GM12878 (cell line): Measurements from ENCODE around the gene RERE. TPM values are rescaled to one million over a fixed set of nuclear protein-coding genes. Genes with fewer than 3 reads are reported as not detected.

Source experiments
- ATAC-seq: fragments of 200-7000 bp; cut with Tn5 transposase; 3 replicates; pipeline ENCODE4 v1.9.1; 2020; ENCODE audit warnings: mild to moderate bottlenecking, moderate library complexity
- BruUV-seq: library from RNA; stranded (reverse); fragments of 400-500 nt; replicated peaks from 2 replicates; lab custom pipeline; 2021; lab: Mats Ljungman, UMichigan
- CTCF ChIA-PET: fragments of 300-600 bp; sonication (Branson Sonifier 250); formaldehyde crosslinking; extraction: SDS; loops from one replicate; lab custom pipeline; 2021; ENCODE audit warnings: inconsistent platforms; lab: Yijun Ruan, JAX
- POLR2A ChIA-PET: fragments of 350-600 bp; formaldehyde crosslinking; extraction: SDS; loops from one replicate; lab custom pipeline; 2021; ENCODE audit warnings: inconsistent platforms; lab: Charles Lee
- RAD21 ChIA-PET: fragments of 300-600 bp; sonication (Branson Sonifier 250); formaldehyde crosslinking; loops from one replicate; lab custom pipeline; 2023; ENCODE audit warnings: antibody characterized with exemption; ENCODE audit not compliant: unreplicated experiment; lab: Charles Lee
- SMC1A ChIA-PET: fragments of 300-600 bp; sonication (Branson Sonifier 250); formaldehyde crosslinking; loops from one replicate; lab custom pipeline; 2023; ENCODE audit not compliant: unreplicated experiment, uncharacterized antibody; lab: Charles Lee
- DNase-seq: peaks from one replicate; pipeline ENCODE4 v3.0.0-alpha.2; 2011; ENCODE audit warnings: low read depth, low spot score
- FAIRE-seq: peaks from 3 replicates; lab custom pipeline; 2011; peaks lifted over from hg19 to GRCh38; lab: Jason Lieb, UNC
- H2AFZ ChIP-seq: 2 replicates; pipeline ENCODE4 v1.6.0; 2011; ENCODE audit warnings: low read depth, low read length, control low read depth; ENCODE audit not compliant: control insufficient read depth
- H3K27ac ChIP-seq: 2 replicates; pipeline ENCODE4 v1.5.1; 2011; ENCODE audit warnings: control low read depth; ENCODE audit not compliant: control insufficient read depth, insufficient read depth
- H3K27me3 ChIP-seq, 2 experiments: replicated peaks in 1 of 2; 2 replicates each; pipeline versions ENCODE4 v1.6.0 to v1.6.1; 2011; ENCODE audit warnings: low read length in 1 of 2; ENCODE audit not compliant: control insufficient read depth in 2 of 2, insufficient read depth in 2 of 2
- H3K36me3 ChIP-seq, 2 experiments: 2 replicates each; pipeline ENCODE4 v1.5.1; 2011; ENCODE audit warnings: low read length in 1 of 2; ENCODE audit not compliant: control insufficient read depth in 2 of 2, insufficient read depth in 2 of 2
- H3K4me1 ChIP-seq: 2 replicates; pipeline ENCODE4 v1.6.1; 2011; ENCODE audit warnings: mild to moderate bottlenecking, low read length, moderate library complexity, mixed read lengths; ENCODE audit not compliant: control insufficient read depth, insufficient read depth
- H3K4me2 ChIP-seq: 2 replicates; pipeline ENCODE4 v1.6.0; 2011; ENCODE audit warnings: control low read depth; ENCODE audit not compliant: control insufficient read depth, insufficient read depth
- H3K4me3 ChIP-seq: fragments of 200-600 bp; sonication (generic); 2 replicates; pipeline ENCODE4 v1.5.1; 2016
- H3K79me2 ChIP-seq: 2 replicates; pipeline ENCODE4 v1.6.0; 2011; ENCODE audit warnings: low read length; ENCODE audit not compliant: control insufficient read depth, insufficient read depth
- H3K9ac ChIP-seq: 2 replicates; pipeline ENCODE4 v1.8.0; 2011; ENCODE audit warnings: low read length, control low read depth, mixed read lengths; ENCODE audit not compliant: control insufficient read depth, insufficient read depth
- H3K9me3 ChIP-seq: replicated peaks from 3 replicates; pipeline ENCODE4 v1.5.1; 2011; ENCODE audit warnings: mild to moderate bottlenecking, low read length; ENCODE audit not compliant: control insufficient read depth, insufficient read depth
- H4K20me1 ChIP-seq: 2 replicates; pipeline ENCODE4 v1.6.0; 2011; ENCODE audit not compliant: control insufficient read depth, insufficient read depth
- HDGF ChIP-seq: fragments of 450-650 bp; IDR thresholded peaks from 2 replicates; pipeline ENCODE4 v1.6.1; 2016; ENCODE audit warnings: antibody characterized with exemption
- MLLT1 ChIP-seq: fragments of 450-650 bp; IDR thresholded peaks from 2 replicates; pipeline ENCODE4 v1.6.1; 2016; ENCODE audit warnings: mild to moderate bottlenecking
- RELB ChIP-seq: fragments of 450-650 bp; IDR thresholded peaks from 2 replicates; pipeline ENCODE4 v1.6.1; 2017; ENCODE audit warnings: low read depth, mild to moderate bottlenecking, moderate library complexity
- WGBS: methylation state at CpG from one replicate; pipeline ENCODE4 v1.1.6; 2016; ENCODE audit warnings: low lambda C conversion rate; ENCODE audit not compliant: insufficient replicate concordance, insufficient coverage; ENCODE audit errors: missing lambda C conversion rate; 5-methylcytosine and 5-hydroxymethylcytosine counted together
- in situ Hi-C: fragments of 300-500 bp; cut with MboI; formaldehyde crosslinking; loops from 9 replicates; pipeline ENCODE4 v1.14.3; 2018; ENCODE audit warnings: mixed read lengths
- intact Hi-C: fragments of 100-400 bp; cut with micrococcal nuclease; formaldehyde crosslinking; loops from one replicate; pipeline ENCODE4 v1.14.2; 2022; ENCODE audit not compliant: unreplicated experiment
- polyA plus RNA-seq, 11 experiments: library from polyadenylated mRNA; depleted of rRNA in 4 of 11; unstranded in 6 of 11; stranded (reverse) in 5 of 11; fragments of >200 nt; fragmentation: Nextera tagmentation in 4 of 11; fragmentation: Illumina TruSeq in 1 of 11; extraction: Ambion mirVana in 4 of 11; extraction: Trizol in 1 of 11; gene quantifications; 1 replicate in 1 of 11; 2 replicates in 10 of 11; pipeline versions ENCODE4 v1.2.1 to v1.2.3, GENCODE V29; 2011 to 2016; ENCODE audit warnings: inconsistent platforms in 2 of 11, missing spikeins in 2 of 11, low read depth in 1 of 11
- total RNA-seq, 4 experiments: library from RNA; depleted of rRNA in 3 of 4; stranded (reverse); fragments of >200 nt in 3 of 4; fragmentation: Illumina TruSeq in 1 of 4; extraction: Trizol in 1 of 4; gene quantifications; 2 replicates each; pipeline versions ENCODE4 v1.2.1 to v1.2.3, GENCODE V29; 2013 to 2021

Gene RERE
- total and polyA plus RNA-seq, 10 of the 15 experiments (the other 5 are each of a cell fraction or from before 2014, with no cell fraction given): 5.2 to 60.5 (median 20.2) TPM

GRCh38 chr1:8752411-8752810, 65.0 kb downstream of the RERE start:
- RAD21 ChIA-PET: interaction anchor here (0.5 to 1.8 kb wide), 3 partner anchors 19 to 96 kb away, joined by 3 to 7 read pairs (median 4); no protein-coding TSS in a partner anchor
- no peaks in the 10 kb centered on the region; the same call in 1 of the 2 replicates for H3K4me1 ChIP-seq
- no peak for TF ChIP-seq HDGF
- no peak for TF ChIP-seq RELB
- no peak for TF ChIP-seq MLLT1
- H3K4me2 ChIP-seq: no peak overlapping the region
- H3K27me3 ChIP-seq: no peaks in the 10 kb centered on the region
- H3K9me3 ChIP-seq: no peaks in the 10 kb centered on the region
- no peak overlapping the region for H3K27ac ChIP-seq
- intact Hi-C loops: no loop called here
- H4K20me1 ChIP-seq: no peaks in the 10 kb centered on the region
- ATAC-seq: no peak
- CTCF ChIA-PET: interaction anchor here (1.0 to 1.1 kb wide), 2 partner anchors 8 kb away, joined by 3 to 4 read pairs; no protein-coding TSS in a partner anchor
- peaks cover 5% of the 10 kb centered on the region; the same call in 1 of the 2 replicates for H3K79me2 ChIP-seq
- no peak for FAIRE-seq
- POLR2A ChIA-PET: interaction anchor here (2.5 kb wide), 1 partner anchor 10 kb away, joined by 8 read pairs; no protein-coding TSS in a partner anchor
- no peak overlapping the region for H3K9ac ChIP-seq
- H3K4me3 ChIP-seq: no peak overlapping the region
- DNase-seq: no peak
- SMC1A ChIA-PET: interaction anchor here (0.7 to 2.0 kb wide), 9 partner anchors 10 to 430 kb away, joined by 3 to 6 read pairs (median 4); no protein-coding TSS in a partner anchor
- in situ Hi-C loops: no loop called here
- no TSS peak for BruUV-seq
- 98% methylated on average over 2 of the region's 2 CpGs for WGBS
- no peak overlapping the region for H2AFZ ChIP-seq
- H3K36me3 ChIP-seq: no peaks in the 10 kb centered on the region
